Panc1 (cell line): ENCODE results near the gene MOXD1.

Source experiments
- CTCF ChIP-seq: fragments of 450-650 bp; IDR thresholded peaks from 2 replicates; pipeline ENCODE4 v1.5.1; 2017; ENCODE audit warnings: mild to moderate bottlenecking
- POLR2AphosphoS5 ChIP-seq: IDR thresholded peaks from 2 replicates; pipeline ENCODE4 v1.6.1; 2012; ENCODE audit warnings: mild to moderate bottlenecking, low read depth, low read length, moderate library complexity
- REST ChIP-seq, 2 experiments: IDR thresholded peaks; 2 replicates each; pipeline ENCODE4 v1.6.1; 2011 to 2012; ENCODE audit warnings: low read depth in 2 of 2, control low read depth in 1 of 2, low read length in 1 of 2, mild to moderate bottlenecking in 1 of 2, moderate library complexity in 1 of 2; ENCODE audit not compliant: insufficient read depth in 1 of 2
- SIN3A ChIP-seq: IDR thresholded peaks from 2 replicates; pipeline ENCODE4 v1.6.1; 2012; ENCODE audit warnings: low read depth, mild to moderate bottlenecking, low read length, moderate library complexity, borderline replicate concordance; ENCODE audit not compliant: insufficient read depth

GRCh38 chr6:132286298-132287019, 114.8 kb downstream of the MOXD1 start:
- TF ChIP-seq SIN3A (no peak), CTCF (no peak), POLR2AphosphoS5 (no peak), REST (IDR thresholded peaks at IDR 0.05; ENCODE audit: insufficient read depth in 1 of 2, low read depth in 2 of 2, low read length in 1 of 2) (no peak)
